Measurements from ENCODE around the gene IGFL2.

IGFL2 gene

GRCh38 chr19:46107371-46107770 lies 40.7 kb upstream of the IGFL2 start:
- no peaks in the 10 kb centered on the region for H3K4me1 ChIP-seq (ENCODE audit: insufficient read depth, low read length, poor library complexity, severe bottlenecking)
- no peak for TF ChIP-seq CTCF (conservative IDR thresholded peaks at IDR 0.05; ENCODE audit: low read length)
- no peak for TF ChIP-seq EZH2phosphoT487 (IDR thresholded peaks at IDR 0.05; ENCODE audit: borderline replicate concordance)
- H3K4me2 ChIP-seq (ENCODE audit: low read depth, low read length, poor library complexity, severe bottlenecking): no peak overlapping the region
- H3K79me2 ChIP-seq (ENCODE audit: insufficient read depth, low read length): no peaks in the 10 kb centered on the region
- no peak overlapping the region for H3K9ac ChIP-seq (ENCODE audit: low read depth, low read length, poor library complexity, severe bottlenecking)
- no peaks in the 10 kb centered on the region for H4K20me1 ChIP-seq (ENCODE audit: insufficient read depth, low read length, poor library complexity, severe bottlenecking)
- H3K9me2 ChIP-seq (replicated peaks; ENCODE audit: low read depth, low read length): no peaks in the 10 kb centered on the region
- no peaks in the 10 kb centered on the region for H3F3A ChIP-seq (ENCODE audit: low read depth)
- no peak overlapping the region for H3K4me3 ChIP-seq (ENCODE audit: low read length, poor library complexity, severe bottlenecking)
- no peak overlapping the region for H2AFZ ChIP-seq (ENCODE audit: low read length)
- no peaks in the 10 kb centered on the region for H3K36me3 ChIP-seq (ENCODE audit: insufficient read depth, low read length)
- H3K27me3 ChIP-seq (ENCODE audit: insufficient read depth, low read length, poor library complexity, severe bottlenecking): no peaks in the 10 kb centered on the region
- H3K9me3 ChIP-seq (ENCODE audit: insufficient read depth, low read depth, low read length): no peaks in the 10 kb centered on the region

- Histone ChIP-seq H3K36me3 (ENCODE audit: insufficient read depth, low read length) (no peaks in the 10 kb centered on the region), H3K27me3 (ENCODE audit: insufficient read depth, low read length, poor library complexity, severe bottlenecking) (no peaks in the 10 kb centered on the region), H3K9me3 (ENCODE audit: insufficient read depth, low read depth, low read length) (no peaks in the 10 kb centered on the region), H3K9ac (ENCODE audit: low read depth, low read length, poor library complexity, severe bottlenecking) (no peak overlapping the region), H3K4me2 (ENCODE audit: low read depth, low read length, poor library complexity, severe bottlenecking) (no peak overlapping the region), H3F3A (ENCODE audit: low read depth) (no peaks in the 10 kb centered on the region), H2AFZ (ENCODE audit: low read length) (no peak overlapping the region), H4K20me1 (ENCODE audit: insufficient read depth, low read length, poor library complexity, severe bottlenecking) (no peaks in the 10 kb centered on the region), H3K4me3 (ENCODE audit: low read length, poor library complexity, severe bottlenecking) (no peak overlapping the region), H3K4me1 (ENCODE audit: insufficient read depth, low read length, poor library complexity, severe bottlenecking) (no peaks in the 10 kb centered on the region), H3K79me2 (ENCODE audit: insufficient read depth, low read length) (no peaks in the 10 kb centered on the region), H3K9me2 (replicated peaks; ENCODE audit: low read depth, low read length) (no peaks in the 10 kb centered on the region)
- TF ChIP-seq EZH2phosphoT487 (IDR thresholded peaks at IDR 0.05; ENCODE audit: borderline replicate concordance) (no peak), CTCF (conservative IDR thresholded peaks at IDR 0.05; ENCODE audit: low read length) (no peak)
Observed at GRCh38 chr19:46109876-46110275, 38.2 kb upstream of the IGFL2 start.

- no peaks in the 10 kb centered on the region for H3F3A ChIP-seq (ENCODE audit: low read depth)
- no peak overlapping the region for H2AFZ ChIP-seq (ENCODE audit: low read length)
- H3K27me3 ChIP-seq (ENCODE audit: insufficient read depth, low read length, poor library complexity, severe bottlenecking): no peaks in the 10 kb centered on the region
- no peaks in the 10 kb centered on the region for H3K79me2 ChIP-seq (ENCODE audit: insufficient read depth, low read length)
- no peaks in the 10 kb centered on the region for H3K36me3 ChIP-seq (ENCODE audit: insufficient read depth, low read length)
- no peaks in the 10 kb centered on the region for H3K4me1 ChIP-seq (ENCODE audit: insufficient read depth, low read length, poor library complexity, severe bottlenecking)
- no peak overlapping the region for H3K4me3 ChIP-seq (ENCODE audit: low read length, poor library complexity, severe bottlenecking)
- H3K9me3 ChIP-seq (ENCODE audit: insufficient read depth, low read depth, low read length): no peaks in the 10 kb centered on the region
- TF ChIP-seq EZH2phosphoT487 (IDR thresholded peaks at IDR 0.05; ENCODE audit: borderline replicate concordance) (no peak), CTCF (conservative IDR thresholded peaks at IDR 0.05; ENCODE audit: low read length) (no peak)
- no peaks in the 10 kb centered on the region for H3K9me2 ChIP-seq (replicated peaks; ENCODE audit: low read depth, low read length)
- H3K9ac ChIP-seq (ENCODE audit: low read depth, low read length, poor library complexity, severe bottlenecking): no peak overlapping the region
- no peak overlapping the region for H3K4me2 ChIP-seq (ENCODE audit: low read depth, low read length, poor library complexity, severe bottlenecking)
- no peaks in the 10 kb centered on the region for H4K20me1 ChIP-seq (ENCODE audit: insufficient read depth, low read length, poor library complexity, severe bottlenecking)
Observed at GRCh38 chr19:46111376-46111775, 36.7 kb upstream of the IGFL2 start.
